CD4-positive, alpha-beta T cell treated with Interleukin-17A for 4 hours (primary cell): ENCODE measurements around the gene SSBP2.
"Not testable (repeated sequence)": the region's sequence is repeated elsewhere in the genome, so short reads cannot be mapped to it uniquely, and the experiment has no call there.

Experiments
- DNase-seq: peaks from one replicate; pipeline ENCODE4 v3.0.0-alpha.2; 2020; ENCODE audit warnings: mixed read lengths

SSBP2 gene

GRCh38 chr5:81516091-81516490 is 234.8 kb downstream of the SSBP2 start:
- DNase-seq: no peak

GRCh38 chr5:81513982-81514381 is 236.9 kb downstream of the SSBP2 start:
- no peak for DNase-seq

GRCh38 chr5:81513473-81513872 is 237.4 kb downstream of the SSBP2 start:
- no peak for DNase-seq

- peak; percentile 40 for DNase-seq
These were observed 243.9 kb downstream of the SSBP2 start for GRCh38 chr5:81506900-81507588.

- no peak for DNase-seq
These were observed 244.5 kb downstream of the SSBP2 start for GRCh38 chr5:81506378-81506777.

- DNase-seq: no peak
These were observed 245.2 kb downstream of the SSBP2 start for GRCh38 chr5:81505672-81506071.

- DNase-seq: not testable (repeated sequence)
These were observed 247.3 kb downstream of the SSBP2 start for GRCh38 chr5:81503602-81504001.

GRCh38 chr5:81495286-81495685 is 255.6 kb downstream of the SSBP2 start:
- no peak for DNase-seq

- no peak for DNase-seq
These were observed 262.0 kb downstream of the SSBP2 start for GRCh38 chr5:81488862-81489261.

GRCh38 chr5:81486711-81487110 is 264.2 kb downstream of the SSBP2 start:
- no peak for DNase-seq

- DNase-seq: no peak
These were observed 268.3 kb downstream of the SSBP2 start for GRCh38 chr5:81482595-81482994.

GRCh38 chr5:81473395-81473794 is 277.5 kb downstream of the SSBP2 start:
- not testable (repeated sequence) for DNase-seq

- no peak for DNase-seq
These were observed 281.2 kb downstream of the SSBP2 start for GRCh38 chr5:81469676-81470075.

- DNase-seq: no peak
These were observed 300.0 kb downstream of the SSBP2 start for GRCh38 chr5:81450940-81451339.

- no peak for DNase-seq
These were observed 315.9 kb downstream of the SSBP2 start for GRCh38 chr5:81435023-81435422.

- no peak for DNase-seq
These were observed 320.9 kb downstream of the SSBP2 start for GRCh38 chr5:81429985-81430384.

GRCh38 chr5:81429363-81429762 is 321.5 kb downstream of the SSBP2 start:
- no peak for DNase-seq

GRCh38 chr5:81428861-81429260 is 322.0 kb downstream of the SSBP2 start:
- DNase-seq: no peak

GRCh38 chr5:81428446-81428845 is 322.5 kb downstream of the SSBP2 start:
- DNase-seq: no peak

GRCh38 chr5:81427566-81427965 is 323.3 kb downstream of the SSBP2 start:
- DNase-seq: no peak

- DNase-seq: no peak
These were observed 324.4 kb downstream of the SSBP2 start for GRCh38 chr5:81426359-81427030.

- no peak for DNase-seq
These were observed 325.3 kb downstream of the SSBP2 start for GRCh38 chr5:81425569-81425968.

GRCh38 chr5:81424728-81425127 is 326.2 kb downstream of the SSBP2 start:
- no peak for DNase-seq

- no peak for DNase-seq
These were observed 328.2 kb downstream of the SSBP2 start for GRCh38 chr5:81422671-81423070.
